Measurements from ENCODE around the gene PRSS21. TPM values are rescaled to one million over a fixed set of nuclear protein-coding genes. Genes with fewer than 3 reads are reported as not detected.

Gene PRSS21
- total RNA-seq, 3 donors from 2014 or later: 0.51 to 4.1 (median 0.58) TPM

GRCh38 chr16:2852003-2852730, 35.1 kb downstream of the PRSS21 start:
- Histone ChIP-seq H3K4me3 (no peak overlapping the region), H3K9me3 (peaks cover 3% of the 10 kb centered on the region), H3K4me1 (ENCODE audit: low read depth) (no peaks in the 10 kb centered on the region), H3K36me3 (ENCODE audit: low read depth) (no peaks in the 10 kb centered on the region)
- no peak for ATAC-seq
- DNase-seq: no peak
- intact Hi-C loops (cut with DNase I, micrococcal nuclease): no loop called here
- no peak for TF ChIP-seq CTCF (IDR thresholded peaks at IDR 0.05)

- ATAC-seq (no peak), DNase-seq (no peak)
- peaks cover 5% of the 10 kb centered on the region for H3K4me1 ChIP-seq (ENCODE audit: low read depth)
- H3K36me3 ChIP-seq (ENCODE audit: low read depth): no peaks in the 10 kb centered on the region
- TF ChIP-seq CTCF (IDR thresholded peaks at IDR 0.05): no peak
- no peak overlapping the region for H3K4me3 ChIP-seq
- intact Hi-C loops (cut with DNase I, micrococcal nuclease): no loop called here
- H3K9me3 ChIP-seq: peaks cover 3% of the 10 kb centered on the region
Measured at GRCh38 chr16:2852731-2853507, 35.9 kb downstream of the PRSS21 start.

- no peak overlapping the region for H3K4me3 ChIP-seq
- no peak for TF ChIP-seq CTCF (IDR thresholded peaks at IDR 0.05)
- H3K4me1 ChIP-seq (ENCODE audit: low read depth): peaks cover 5% of the 10 kb centered on the region
- intact Hi-C loops (cut with DNase I, micrococcal nuclease): no loop called here
- no peaks in the 10 kb centered on the region for H3K36me3 ChIP-seq (ENCODE audit: low read depth)
- peaks cover 3% of the 10 kb centered on the region for H3K9me3 ChIP-seq
- DNase-seq (no peak), ATAC-seq (no peak)
Measured at GRCh38 chr16:2853531-2854073, 36.6 kb downstream of the PRSS21 start.

- DNase-seq (peak in 1 of 3 donors; percentile 23), ATAC-seq (no peak)
- Histone ChIP-seq H3K36me3 (ENCODE audit: low read depth) (no peaks in the 10 kb centered on the region), H3K4me1 (ENCODE audit: low read depth) (peaks cover 5% of the 10 kb centered on the region), H3K9me3 (peaks cover 3% of the 10 kb centered on the region), H3K4me3 (no peak overlapping the region)
- intact Hi-C loops (cut with DNase I, micrococcal nuclease): no loop called here
- TF ChIP-seq CTCF (IDR thresholded peaks at IDR 0.05): no peak
Measured at GRCh38 chr16:2854700-2855309, 37.8 kb downstream of the PRSS21 start.

- no peaks in the 10 kb centered on the region for H3K36me3 ChIP-seq (ENCODE audit: low read depth)
- DNase-seq (peak in 1 of 3 donors; percentile 24), ATAC-seq (peak; percentile 4)
- peaks cover 5% of the 10 kb centered on the region for H3K4me1 ChIP-seq (ENCODE audit: low read depth)
- H3K4me3 ChIP-seq: no peak overlapping the region
- intact Hi-C loops (cut with DNase I, micrococcal nuclease): no loop called here
- H3K9me3 ChIP-seq: peaks cover 3% of the 10 kb centered on the region
- TF ChIP-seq CTCF (IDR thresholded peaks at IDR 0.05): no peak
Measured at GRCh38 chr16:2855536-2855935, 38.5 kb downstream of the PRSS21 start.

Measured in mucosa of descending colon (tissue), 3 donors.